LNCAP (cell line): ENCODE data around the gene TNFRSF18.

Experiments
- TF ChIP-seq, protein P1 (sequence below): fragments of 450-650 bp; IDR thresholded peaks from 2 replicates; pipeline ENCODE4 v1.5.1; 2017; ENCODE audit warnings: mild to moderate bottlenecking

TNFRSF18 gene

DNA sequence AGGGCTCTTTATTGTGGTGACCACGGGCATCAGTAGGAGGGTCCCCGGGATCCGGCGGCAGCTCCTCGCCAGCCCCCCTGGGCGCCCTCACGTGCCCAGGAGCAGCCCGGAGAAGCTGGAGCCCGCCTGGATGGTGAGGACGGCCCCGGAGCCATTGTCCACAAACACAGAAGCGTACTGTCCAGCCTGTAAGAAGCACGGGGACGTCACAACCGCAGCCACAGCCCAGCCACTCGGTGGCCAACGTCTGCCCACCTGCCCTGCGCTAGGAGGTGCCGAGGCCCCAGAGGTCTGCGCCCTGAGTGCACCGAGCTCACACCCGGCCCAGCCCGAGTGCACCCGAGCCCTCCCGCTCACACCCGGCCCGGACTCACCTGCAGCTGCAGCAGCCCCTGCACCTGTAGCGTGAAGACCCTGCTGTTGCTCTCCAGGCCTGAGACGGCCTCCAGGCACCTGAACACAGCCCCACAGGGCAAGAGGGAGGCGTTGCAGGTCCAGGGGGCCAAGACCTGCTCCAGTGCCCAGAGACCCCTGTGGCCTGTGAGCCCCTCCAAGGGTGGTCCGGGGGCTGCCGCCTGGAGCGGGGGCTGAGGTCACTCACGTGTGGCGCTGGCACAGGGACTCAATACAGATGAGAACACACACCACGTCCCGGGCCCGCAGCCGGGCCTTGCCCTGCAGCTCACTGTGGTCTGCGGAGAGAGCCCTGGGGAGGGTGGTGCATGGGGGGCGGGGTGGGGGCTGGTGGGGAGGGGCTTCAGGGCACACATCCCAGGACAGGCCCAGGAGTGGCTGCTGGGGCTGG is 36.3 kb upstream of the TNFRSF18 start:
- TF ChIP-seq, protein P1, sequence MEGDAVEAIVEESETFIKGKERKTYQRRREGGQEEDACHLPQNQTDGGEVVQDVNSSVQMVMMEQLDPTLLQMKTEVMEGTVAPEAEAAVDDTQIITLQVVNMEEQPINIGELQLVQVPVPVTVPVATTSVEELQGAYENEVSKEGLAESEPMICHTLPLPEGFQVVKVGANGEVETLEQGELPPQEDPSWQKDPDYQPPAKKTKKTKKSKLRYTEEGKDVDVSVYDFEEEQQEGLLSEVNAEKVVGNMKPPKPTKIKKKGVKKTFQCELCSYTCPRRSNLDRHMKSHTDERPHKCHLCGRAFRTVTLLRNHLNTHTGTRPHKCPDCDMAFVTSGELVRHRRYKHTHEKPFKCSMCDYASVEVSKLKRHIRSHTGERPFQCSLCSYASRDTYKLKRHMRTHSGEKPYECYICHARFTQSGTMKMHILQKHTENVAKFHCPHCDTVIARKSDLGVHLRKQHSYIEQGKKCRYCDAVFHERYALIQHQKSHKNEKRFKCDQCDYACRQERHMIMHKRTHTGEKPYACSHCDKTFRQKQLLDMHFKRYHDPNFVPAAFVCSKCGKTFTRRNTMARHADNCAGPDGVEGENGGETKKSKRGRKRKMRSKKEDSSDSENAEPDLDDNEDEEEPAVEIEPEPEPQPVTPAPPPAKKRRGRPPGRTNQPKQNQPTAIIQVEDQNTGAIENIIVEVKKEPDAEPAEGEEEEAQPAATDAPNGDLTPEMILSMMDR: no peak

DNA sequence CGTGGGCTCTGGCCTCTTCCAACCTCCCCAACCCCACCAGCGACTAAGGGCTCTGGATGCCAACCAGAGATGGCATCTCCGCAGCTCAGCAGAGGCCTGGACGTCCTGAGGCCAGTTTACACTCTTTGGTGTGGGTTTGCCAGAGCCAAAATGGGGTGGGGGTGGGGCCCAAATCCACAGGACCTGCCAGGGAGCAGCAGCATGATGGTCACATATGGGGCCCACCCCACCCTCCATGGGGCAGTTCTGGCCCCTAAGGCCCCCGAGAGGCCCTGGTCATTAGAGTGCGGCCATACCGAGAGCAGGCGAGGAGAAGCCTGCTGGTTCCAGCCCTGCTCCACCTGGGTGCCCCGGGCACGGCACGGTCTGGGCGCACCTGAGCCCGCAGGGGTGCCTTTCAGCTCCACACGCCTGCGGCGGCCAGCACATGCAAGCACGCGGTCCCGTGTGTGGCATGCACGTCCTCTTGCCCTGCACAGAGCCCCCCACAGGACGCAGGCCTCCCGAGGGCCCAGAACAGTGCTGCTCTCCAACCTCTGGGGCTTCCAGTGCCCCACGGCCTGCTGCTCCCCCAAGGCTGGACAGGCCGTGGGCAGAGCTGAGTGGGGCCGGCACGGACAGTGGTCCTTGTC is 35.3 kb upstream of the TNFRSF18 start:
- TF ChIP-seq, protein P1: no peak

DNA sequence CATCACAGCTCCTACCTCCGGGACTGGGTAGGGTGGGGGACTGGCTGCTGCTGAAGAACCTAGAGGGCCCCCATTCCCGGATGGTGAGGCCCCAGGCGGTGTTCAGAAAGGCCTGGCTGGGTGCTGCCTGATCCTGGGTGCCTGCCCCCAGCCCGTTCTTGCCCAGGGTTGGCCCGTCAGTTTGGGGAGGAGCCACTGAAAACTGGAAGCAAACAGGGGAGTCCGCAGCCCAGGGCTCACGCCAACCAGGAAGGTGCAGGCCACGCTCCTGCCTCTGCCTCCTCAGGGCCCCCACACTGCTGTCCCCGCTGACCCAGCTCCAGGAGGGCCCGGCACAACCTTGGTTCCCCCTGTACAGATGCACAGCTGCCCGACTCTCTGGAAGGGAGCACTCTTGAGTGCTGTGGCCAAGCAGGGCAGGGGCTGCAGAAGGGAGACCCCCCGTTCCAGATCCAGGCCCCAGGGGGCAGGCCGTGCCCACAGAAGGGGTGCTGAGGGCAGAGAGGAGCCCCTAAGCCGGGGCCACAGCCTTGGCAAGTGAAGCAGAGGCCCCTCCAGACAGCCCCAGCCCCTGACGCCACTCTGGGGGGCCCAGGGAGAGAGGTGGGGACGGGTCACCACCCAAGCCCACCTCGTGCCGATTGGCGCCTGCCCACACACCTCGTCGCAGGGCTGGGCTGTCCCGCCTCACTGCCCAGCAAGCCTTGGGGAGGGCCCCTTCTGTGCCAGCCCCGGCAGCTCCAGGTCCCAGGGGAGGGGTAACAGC is 34.6 kb upstream of the TNFRSF18 start:
- TF ChIP-seq, protein P1: no peak

DNA sequence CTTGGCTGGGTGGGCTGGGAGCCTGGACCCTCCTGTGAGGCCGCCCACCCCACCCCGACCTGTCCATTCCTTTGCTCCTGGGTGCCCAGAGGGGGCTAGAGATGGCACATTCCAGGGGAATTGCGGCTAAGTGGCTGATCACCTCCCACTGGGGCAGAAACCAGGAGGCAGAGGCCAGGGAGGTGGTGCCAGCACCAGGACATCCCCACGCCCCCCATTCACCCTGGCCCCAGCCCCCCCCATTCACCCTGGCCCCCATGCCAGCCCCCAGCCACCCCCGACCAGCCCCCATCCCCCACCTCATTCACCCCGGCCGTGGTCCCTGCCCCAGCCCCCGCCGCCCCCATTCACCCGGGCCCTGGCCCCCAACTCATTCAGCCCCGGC is 33.9 kb upstream of the TNFRSF18 start:
- TF ChIP-seq, protein P1: no peak

DNA sequence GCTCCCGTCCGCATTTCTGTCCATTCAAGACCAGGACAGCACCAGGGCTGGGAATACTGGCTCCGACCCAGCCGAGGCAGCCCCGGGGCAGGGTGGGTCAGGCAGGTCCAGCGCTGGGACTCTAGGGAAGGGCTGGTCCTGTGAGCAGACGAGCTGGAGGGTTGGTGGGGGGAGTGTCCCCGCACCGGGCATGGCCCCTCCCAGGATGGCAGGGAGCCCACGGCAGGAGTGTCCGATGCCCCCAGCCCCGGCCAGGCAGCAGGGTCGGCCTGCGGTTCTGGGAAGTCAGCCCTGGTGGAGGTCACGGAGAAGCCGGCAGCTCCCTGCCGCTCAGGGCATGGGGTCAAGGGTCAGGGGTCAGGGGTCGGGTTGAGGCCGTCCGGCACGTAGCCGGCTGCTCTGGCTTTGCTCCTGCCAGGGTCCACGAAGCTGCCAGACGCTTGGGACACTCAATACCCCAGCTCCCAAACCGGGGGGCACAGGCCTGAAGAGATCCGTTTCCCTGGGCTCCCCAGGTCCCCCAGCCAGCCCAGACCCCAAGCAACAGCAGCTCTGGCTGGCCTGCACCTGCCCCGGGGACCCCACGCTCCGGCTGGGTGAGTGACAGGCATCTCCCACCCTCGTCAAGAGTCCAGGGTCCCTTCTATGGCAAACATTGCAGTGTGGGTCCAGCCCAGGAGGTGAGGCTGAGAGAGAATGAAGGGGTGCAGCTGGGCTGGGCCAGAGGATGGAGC is 33.4 kb upstream of the TNFRSF18 start:
- TF ChIP-seq, protein P1: no peak

DNA sequence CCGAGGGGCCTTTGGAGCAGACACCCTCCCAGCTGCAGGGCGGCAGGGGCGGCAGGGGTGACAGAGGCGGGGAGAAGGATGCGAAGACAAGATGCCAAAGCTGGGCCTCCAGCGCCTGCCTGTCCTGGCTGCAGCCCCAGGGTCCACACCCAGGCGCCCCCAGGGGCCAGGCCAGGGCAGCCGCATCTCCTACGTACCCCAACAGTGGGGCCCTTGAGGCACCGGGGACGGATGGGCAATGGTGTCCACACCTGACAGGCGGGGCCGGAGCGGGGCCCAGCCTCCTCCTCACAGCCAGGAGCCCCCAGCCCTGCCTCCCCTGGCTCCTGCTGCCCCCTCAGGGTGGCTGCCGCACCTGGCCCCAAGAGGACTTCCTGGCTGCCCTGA is 32.8 kb upstream of the TNFRSF18 start:
- TF ChIP-seq, protein P1: no peak

DNA sequence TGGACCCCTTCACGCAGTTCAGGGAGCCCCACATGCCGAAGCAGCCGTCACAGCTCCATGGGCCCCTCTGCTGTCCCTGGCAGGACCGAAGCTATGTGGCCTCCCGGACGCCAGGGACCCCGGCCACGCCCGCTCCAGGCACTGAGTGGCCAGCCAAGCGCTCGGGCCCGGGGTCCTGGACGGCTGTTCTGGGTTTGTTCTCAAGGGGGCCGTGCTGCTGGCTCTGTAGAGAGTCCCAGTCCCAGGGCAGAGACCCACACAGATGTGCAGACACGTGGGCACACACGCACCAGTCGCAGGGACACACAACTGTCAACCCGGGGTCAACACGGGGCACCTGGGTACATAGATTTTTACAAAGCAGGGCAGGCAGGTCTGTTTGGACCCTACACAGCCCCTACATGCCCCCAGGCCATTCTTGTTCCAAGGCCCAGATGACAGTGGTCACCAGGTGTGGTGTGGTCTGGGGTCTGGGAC is 32.3 kb upstream of the TNFRSF18 start:
- TF ChIP-seq, protein P1: no peak
